Measurements from ENCODE around the gene PCK1. TPM values are rescaled to one million over a fixed set of nuclear protein-coding genes. Genes with fewer than 3 reads are reported as not detected.

PCK1 gene
- total and polyA plus RNA-seq, 3 experiments from 2014 or later, result not detected

DNA sequence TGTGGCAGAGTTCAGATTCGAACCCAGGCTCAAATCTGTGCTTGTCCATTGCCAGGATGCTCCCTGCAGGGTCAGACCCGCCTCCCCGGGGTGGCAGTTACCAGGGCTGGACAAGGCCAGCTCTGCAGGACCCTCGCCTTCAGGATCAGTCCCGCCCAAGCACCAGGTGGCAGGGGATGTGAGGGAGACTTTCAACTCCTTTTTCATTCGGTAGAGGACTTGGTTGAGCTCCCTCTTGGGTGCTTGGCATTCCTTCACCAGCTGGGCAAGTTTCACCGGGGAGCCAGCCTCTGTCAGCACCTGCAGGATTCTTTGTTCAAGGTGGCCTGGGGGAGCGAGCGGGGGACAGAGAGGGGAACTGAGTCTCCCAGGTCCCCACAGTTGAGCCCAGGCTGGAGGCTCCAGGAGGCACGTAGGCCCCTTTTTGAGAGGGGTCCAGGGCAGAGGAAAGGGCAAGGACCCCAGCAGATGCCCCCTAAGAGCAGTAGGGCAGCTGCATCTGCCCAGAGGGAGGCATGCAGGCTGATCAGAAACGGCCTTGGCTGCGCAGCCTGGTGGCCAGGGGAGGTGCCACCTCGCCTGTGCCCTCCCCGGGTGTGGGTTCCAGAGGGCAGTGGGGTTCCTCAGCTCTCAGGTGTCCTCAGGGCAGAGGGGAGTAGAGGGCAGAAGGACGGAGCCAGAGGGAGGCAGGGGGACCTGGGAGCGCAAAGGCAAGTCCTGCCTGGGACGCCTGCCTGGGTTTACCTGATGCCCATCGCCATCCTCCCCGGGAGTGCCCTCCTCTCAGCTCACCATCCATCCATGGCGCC is 55.4 kb downstream of the PCK1 start:
- ChIA-PET POLR2A (no interaction called here), CTCF (interaction anchor here (1.1 to 10.5 kb wide), 4 partner anchors 12 to 65 kb away, joined by 3 to 92 read pairs (median 4); no protein-coding TSS in a partner anchor)
- no peak overlapping the region for H3K4me3 ChIP-seq (ENCODE audit: low read length)
- Mint-ChIP-seq H3K36me3 (peaks cover 0 to 50% (median 12%) of the 10 kb centered on the region in 3 donors), H3K4me3 (peak overlapping the region in 2 of 7 donors; percentile 8 to 27), H3K27ac (peak overlapping the region in 7 of 8 donors; percentile 70 to 98 (median 96)), H3K4me1 (peaks cover 44 to 59% (median 46%) of the 10 kb centered on the region in 3 donors), H3K27me3 (peaks cover 0 to 3% of the 10 kb centered on the region in 2 donors), H3K9me3 (no peaks in the 10 kb centered on the region)
- DNase-seq, result no peak
- H3K27me3 ChIP-seq (ENCODE audit: insufficient read depth, low read length, poor library complexity, severe bottlenecking), result no peaks in the 10 kb centered on the region
- peaks cover 24% of the 10 kb centered on the region for H3K36me3 ChIP-seq (ENCODE audit: insufficient read depth, low read length)
- no peaks in the 10 kb centered on the region for H3K9me3 ChIP-seq (ENCODE audit: low read length)
- H3K27ac ChIP-seq (ENCODE audit: low read depth, low read length), result no peak overlapping the region
- peaks cover 61% of the 10 kb centered on the region for H3K4me1 ChIP-seq (ENCODE audit: insufficient read depth, low read length)

GRCh38 chr20:57617079-57617795 is 56.3 kb downstream of the PCK1 start:
- Mint-ChIP-seq H3K9me3 (no peaks in the 10 kb centered on the region), H3K27ac (peak overlapping the region; percentile 70 to 99 (median 96))
- POLR2A ChIA-PET, result interaction anchor here (1.0 kb wide), 1 partner anchor 19 kb away, joined by 3 read pairs; no protein-coding TSS in a partner anchor

More at GRCh38 chr20:57617079-57617795, 56.3 kb downstream of the PCK1 start:
- no peak for DNase-seq
- Histone ChIP-seq H3K4me1 (ENCODE audit: insufficient read depth, low read length) (peaks cover 70% of the 10 kb centered on the region), H3K27me3 (ENCODE audit: insufficient read depth, low read length, poor library complexity, severe bottlenecking) (no peaks in the 10 kb centered on the region), H3K4me3 (ENCODE audit: low read length) (no peak overlapping the region), H3K9me3 (ENCODE audit: low read length) (no peaks in the 10 kb centered on the region), H3K36me3 (ENCODE audit: insufficient read depth, low read length) (peaks cover 17% of the 10 kb centered on the region), H3K27ac (ENCODE audit: low read depth, low read length) (no peak overlapping the region)
- Mint-ChIP-seq H3K4me3 (peak overlapping the region in 6 of 7 donors; percentile 40 to 96 (median 92)), H3K36me3 (peaks cover 0 to 44% (median 12%) of the 10 kb centered on the region in 3 donors), H3K27me3 (peaks cover 0 to 3% of the 10 kb centered on the region in 2 donors), H3K4me1 (peaks cover 47 to 68% (median 49%) of the 10 kb centered on the region in 3 donors)
- CTCF ChIA-PET, result interaction anchor here (1.2 to 10.5 kb wide), 4 partner anchors 12 to 564 kb away, joined by 3 to 92 read pairs (median 26); no protein-coding TSS in a partner anchor

Other genes with a start within 250 kb of the PCK1 start
- not detected for gene SPO11, start 231.3 kb upstream of the PCK1 start, total RNA-seq
- not detected for gene SPO11, start 231.3 kb upstream of the PCK1 start, polyA plus RNA-seq
- 10 to 100 TPM; 50.2 to 52.8 TPM for gene RAE1, start 209.9 kb upstream of the PCK1 start, total RNA-seq
- gene RAE1, start 209.9 kb upstream of the PCK1 start, polyA plus RNA-seq, result 40.7 TPM
- 100 to 1,000 TPM; 101 to 107 TPM for gene RBM38, start 169.7 kb upstream of the PCK1 start, total RNA-seq
- gene RBM38, start 169.7 kb upstream of the PCK1 start, polyA plus RNA-seq, result 94.4 TPM
- gene CTCFL, start 36.0 kb upstream of the PCK1 start, total RNA-seq, result not detected
- gene CTCFL, start 36.0 kb upstream of the PCK1 start, polyA plus RNA-seq, result not detected
- 1 to 10 TPM; 1.8 to 2.4 TPM for gene ZBP1, start 59.3 kb downstream of the PCK1 start, total RNA-seq
- gene ZBP1, start 59.3 kb downstream of the PCK1 start, polyA plus RNA-seq, result 14.6 TPM
- 1 to 10 TPM; 3.8 to 4.4 TPM for gene PMEPA1, start 148.9 kb downstream of the PCK1 start, total RNA-seq
- gene PMEPA1, start 148.9 kb downstream of the PCK1 start, polyA plus RNA-seq, result 0.30 TPM